GM11168 (cell line): ENCODE measurements around the gene DENND5A.
"Not testable (repeated sequence)": the region's sequence is repeated elsewhere in the genome, so short reads cannot be mapped to it uniquely, and the experiment has no call there.

Source experiments
- in situ Hi-C: fragments of 300-500 bp; cut with MboI; formaldehyde crosslinking; loops from one replicate; pipeline ENCODE4 v1.12.0; 2022; ENCODE audit warnings: low sequenced_read_pairs; ENCODE audit not compliant: unreplicated experiment

DENND5A gene

GRCh38 chr11:9266132-9266736 lies 1.1 kb upstream of the DENND5A start:
- in situ Hi-C loops: no loop called here

GRCh38 chr11:9264316-9265210 lies 587 bp downstream of the DENND5A start:
- in situ Hi-C loops: no loop called here

- in situ Hi-C loops: no loop called here
Observed at GRCh38 chr11:9263840-9264315, 1.3 kb downstream of the DENND5A start.

GRCh38 chr11:9260838-9261146 lies 4.4 kb downstream of the DENND5A start:
- in situ Hi-C loops: not testable (repeated sequence)

- in situ Hi-C loops: no loop called here
Observed at GRCh38 chr11:9259981-9260837, 4.9 kb downstream of the DENND5A start.

- in situ Hi-C loops: not testable (repeated sequence)
Observed at GRCh38 chr11:9258279-9258678, 6.9 kb downstream of the DENND5A start.

GRCh38 chr11:9254416-9254815 lies 10.7 kb downstream of the DENND5A start:
- in situ Hi-C loops: no loop called here

GRCh38 chr11:9253086-9253485 lies 12.1 kb downstream of the DENND5A start:
- in situ Hi-C loops: no loop called here

- in situ Hi-C loops: no loop called here
Observed at GRCh38 chr11:9251311-9251710, 13.8 kb downstream of the DENND5A start.

GRCh38 chr11:9250139-9250582 lies 15.0 kb downstream of the DENND5A start:
- in situ Hi-C loops: no loop called here

GRCh38 chr11:9249252-9249651 lies 15.9 kb downstream of the DENND5A start:
- in situ Hi-C loops: no loop called here

GRCh38 chr11:9247863-9248262 lies 17.3 kb downstream of the DENND5A start:
- in situ Hi-C loops: no loop called here

- in situ Hi-C loops: not testable (repeated sequence)
Observed at GRCh38 chr11:9236242-9236641, 28.9 kb downstream of the DENND5A start.

GRCh38 chr11:9232482-9232881 lies 32.7 kb downstream of the DENND5A start:
- in situ Hi-C loops: no loop called here

GRCh38 chr11:9231848-9232177 lies 33.3 kb downstream of the DENND5A start:
- in situ Hi-C loops: no loop called here

GRCh38 chr11:9230296-9230695 lies 34.9 kb downstream of the DENND5A start:
- in situ Hi-C loops: no loop called here

GRCh38 chr11:9228091-9228490 lies 37.1 kb downstream of the DENND5A start:
- in situ Hi-C loops: no loop called here

GRCh38 chr11:9225748-9226298 lies 39.3 kb downstream of the DENND5A start:
- in situ Hi-C loops: no loop called here

GRCh38 chr11:9222654-9223053 lies 42.5 kb downstream of the DENND5A start:
- in situ Hi-C loops: no loop called here

GRCh38 chr11:9220853-9221252 lies 44.3 kb downstream of the DENND5A start:
- in situ Hi-C loops: not testable (repeated sequence)

- in situ Hi-C loops: no loop called here
Observed at GRCh38 chr11:9219572-9219971, 45.6 kb downstream of the DENND5A start.
